ENCODE data around the gene MBOAT2.
A peak's percentile ranks its signal among the peaks of the same experiment; 100 is the strongest.

MBOAT2 gene

GRCh38 chr2:9018109-9018508 lies 14.6 kb upstream of the MBOAT2 start:
- DNase-seq (ENCODE audit: low spot score): no peak

DNA sequence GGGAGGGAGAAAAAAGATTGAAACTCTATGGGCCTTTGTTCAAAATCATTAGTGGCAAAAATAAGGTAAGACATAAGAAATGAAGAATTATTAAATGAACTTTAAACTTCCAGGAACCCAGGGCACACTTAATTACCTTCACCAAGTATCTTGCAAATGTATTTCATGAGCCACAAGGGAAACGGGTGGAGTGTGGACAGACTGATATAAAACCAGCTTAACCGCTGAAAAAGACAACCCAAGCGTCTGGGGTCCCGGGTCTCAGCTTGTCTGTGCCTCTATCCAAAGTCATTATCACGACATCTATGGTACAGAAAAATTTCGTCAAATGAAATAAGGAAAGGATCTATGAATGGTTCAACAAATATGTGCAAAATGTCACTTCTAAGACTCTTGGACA lies 13.9 kb upstream of the MBOAT2 start:
- no peak for DNase-seq (ENCODE audit: low spot score)

DNA sequence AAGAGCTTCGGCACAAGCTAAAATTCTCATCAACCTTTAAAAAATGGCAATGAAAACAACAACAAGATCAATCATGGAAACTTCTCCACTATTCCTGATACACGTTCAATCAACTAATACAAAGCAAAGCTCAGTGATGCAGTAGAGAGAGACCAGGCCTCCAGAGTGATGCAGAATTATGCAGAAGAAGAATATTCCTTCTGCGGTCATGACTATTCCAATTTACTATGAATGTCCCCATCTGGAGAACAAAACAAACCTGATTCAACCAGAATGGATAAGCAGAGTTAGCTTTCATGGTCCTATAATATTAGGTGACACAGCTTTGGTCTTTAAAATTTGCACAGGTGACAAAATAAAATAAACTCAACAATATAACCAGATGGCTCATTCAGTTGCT lies 12.5 kb upstream of the MBOAT2 start:
- no peak for DNase-seq (ENCODE audit: low spot score)

DNA sequence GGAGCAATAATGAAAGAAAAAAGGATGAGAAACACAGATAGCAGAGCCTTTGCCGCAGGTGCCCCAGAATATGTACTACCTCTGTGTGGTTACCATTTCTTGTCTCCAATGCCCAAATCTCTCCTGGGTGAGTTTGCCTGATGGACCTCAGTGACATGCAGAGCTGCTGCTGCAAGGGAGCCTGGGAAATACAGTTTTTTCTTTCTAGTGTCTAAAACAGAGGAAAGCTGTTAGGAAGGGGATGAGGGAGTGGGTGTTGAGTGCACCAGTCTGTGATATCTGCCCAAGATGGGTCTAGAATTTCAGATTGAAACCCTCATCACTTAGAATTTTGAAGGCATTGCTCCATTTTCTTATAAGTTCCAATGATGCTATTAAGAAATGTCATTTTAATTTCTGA lies 9.9 kb upstream of the MBOAT2 start:
- no peak for DNase-seq (ENCODE audit: low spot score)

- no peak for DNase-seq (ENCODE audit: low spot score)
These were observed 7.4 kb upstream of the MBOAT2 start for GRCh38 chr2:9010866-9011265.

- peak; percentile 26 for DNase-seq (ENCODE audit: low spot score)
These were observed 5.6 kb upstream of the MBOAT2 start for GRCh38 chr2:9008951-9009664.

GRCh38 chr2:9006368-9006767 lies 2.9 kb upstream of the MBOAT2 start:
- DNase-seq (ENCODE audit: low spot score): no peak

- DNase-seq (ENCODE audit: low spot score): peak; percentile 29
These were observed 1.1 kb upstream of the MBOAT2 start for GRCh38 chr2:9004338-9005204.

DNA sequence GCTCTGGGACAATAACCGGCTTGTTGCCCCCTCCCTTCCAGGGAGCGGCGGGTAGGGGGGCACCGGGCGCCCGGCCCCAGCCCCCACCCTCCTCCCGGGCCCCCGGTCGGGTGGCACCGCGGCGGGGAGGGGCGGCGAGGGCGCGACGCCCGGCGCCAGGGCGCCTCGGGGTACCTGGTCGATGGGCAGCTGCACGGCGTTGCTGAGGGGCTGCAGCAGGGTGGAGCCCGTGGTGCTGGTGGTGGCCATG lies 193 bp downstream of the MBOAT2 start:
- no peak for DNase-seq (ENCODE audit: low spot score)

DNA sequence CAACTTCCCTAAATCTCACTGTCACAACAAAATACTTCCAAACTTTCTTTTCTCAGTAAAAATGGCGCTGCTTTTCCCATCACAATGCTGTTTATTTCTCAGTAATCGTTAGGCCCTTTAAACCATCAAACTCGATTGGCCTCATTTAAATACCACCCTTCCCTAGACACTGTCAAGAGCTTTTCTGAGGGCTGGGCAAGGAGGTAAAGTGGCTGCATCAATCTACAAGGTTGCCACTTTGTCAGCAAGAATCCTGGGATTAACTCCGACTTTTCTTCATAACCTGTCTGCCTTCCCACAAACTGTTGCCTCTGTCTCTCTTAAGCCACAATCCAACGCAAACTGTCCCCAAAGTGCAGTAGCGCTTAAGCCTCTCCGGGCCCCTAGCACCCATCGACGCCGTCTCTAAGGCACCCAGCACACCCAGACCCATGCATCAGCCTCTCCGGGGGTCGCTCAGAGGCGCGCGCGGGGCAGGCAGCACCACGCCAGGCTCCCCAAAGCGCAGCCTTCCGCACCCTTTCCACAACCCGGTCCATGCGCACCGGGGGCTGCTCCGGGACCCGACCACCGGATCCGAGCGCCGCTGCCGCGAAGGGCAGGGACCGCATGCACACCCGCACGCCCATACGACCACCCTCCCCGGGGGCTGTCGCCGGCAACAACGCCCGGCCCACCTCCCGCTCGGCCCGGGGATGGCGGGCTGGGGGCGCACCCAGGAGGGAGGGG lies 683 bp downstream of the MBOAT2 start:
- DNase-seq (ENCODE audit: low spot score): peak; percentile 23

DNA sequence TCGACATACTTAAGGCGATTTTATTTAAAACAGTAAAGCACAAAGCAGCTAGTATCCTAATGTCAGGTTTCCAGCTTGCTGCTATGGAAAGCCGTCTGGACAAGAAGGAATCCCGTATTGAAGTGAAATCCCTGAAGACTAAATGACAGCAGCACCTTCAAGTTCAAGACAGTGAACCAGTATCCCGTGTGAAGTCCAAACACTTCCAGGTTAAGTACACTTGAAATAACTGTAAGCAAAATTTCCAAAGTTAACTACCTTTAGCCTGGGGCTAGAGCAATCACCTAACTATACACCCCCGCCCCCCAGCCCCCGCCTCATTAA lies 1.2 kb downstream of the MBOAT2 start:
- no peak for DNase-seq (ENCODE audit: low spot score)

DNA sequence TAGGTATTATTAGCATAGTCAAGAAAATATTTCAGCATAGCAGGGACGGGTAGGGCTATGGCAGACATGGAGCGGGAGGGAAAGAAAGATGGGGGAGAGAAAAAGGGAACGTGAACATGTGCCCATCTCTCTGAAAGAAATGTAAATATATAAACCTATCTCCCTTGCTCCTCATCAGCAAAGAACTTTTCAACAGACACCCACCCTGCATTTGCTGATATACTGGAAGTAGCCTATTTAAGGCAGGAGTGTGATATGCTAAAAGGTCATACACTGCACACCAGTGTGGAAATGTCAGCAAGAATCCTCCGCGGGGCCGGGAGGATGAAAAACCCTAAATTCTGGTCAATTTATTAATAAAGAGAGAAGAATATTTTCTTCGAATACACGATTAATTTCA lies 1.7 kb downstream of the MBOAT2 start:
- DNase-seq (ENCODE audit: low spot score): no peak

- no peak for DNase-seq (ENCODE audit: low spot score)
These were observed 2.3 kb downstream of the MBOAT2 start for GRCh38 chr2:9001229-9001628.

- no peak for DNase-seq (ENCODE audit: low spot score)
These were observed 3.0 kb downstream of the MBOAT2 start for GRCh38 chr2:9000442-9000841.

GRCh38 chr2:8999797-9000196 lies 3.7 kb downstream of the MBOAT2 start:
- DNase-seq (ENCODE audit: low spot score): no peak

- DNase-seq (ENCODE audit: low spot score): no peak
These were observed 4.4 kb downstream of the MBOAT2 start for GRCh38 chr2:8999102-8999446.

DNA sequence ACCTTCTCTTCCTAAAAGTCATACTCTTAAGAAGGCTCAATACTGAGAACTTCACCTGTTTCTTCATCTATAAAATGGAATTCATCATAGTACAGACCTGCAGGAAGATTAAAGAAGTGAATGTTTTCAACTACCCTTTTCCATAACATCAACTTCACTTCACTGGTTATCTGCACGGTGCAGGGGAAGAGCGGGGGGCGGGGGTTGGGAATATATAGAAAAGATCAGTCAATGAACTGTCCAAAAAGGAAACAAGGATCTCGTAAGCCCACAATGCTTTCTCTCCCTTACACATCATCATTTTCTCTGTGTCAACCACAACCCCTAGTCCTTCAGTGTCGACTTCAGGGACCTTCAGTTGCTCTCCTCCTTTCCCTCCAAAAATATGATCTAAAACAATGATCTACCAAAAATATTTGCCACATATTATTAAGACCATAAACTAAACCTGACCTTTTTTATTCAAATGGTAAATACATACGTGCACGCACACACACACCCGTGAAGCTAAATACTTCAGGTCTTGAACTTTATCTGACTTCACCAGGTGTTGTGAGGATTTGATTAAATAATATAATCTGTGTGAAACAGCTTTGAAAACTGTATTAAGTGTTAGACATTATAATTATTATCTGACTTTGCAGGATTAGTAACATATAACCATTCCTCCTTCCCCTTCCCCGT lies 4.9 kb downstream of the MBOAT2 start:
- DNase-seq (ENCODE audit: low spot score): no peak

- DNase-seq (ENCODE audit: low spot score): no peak
These were observed 5.9 kb downstream of the MBOAT2 start for GRCh38 chr2:8997631-8998030.

DNA sequence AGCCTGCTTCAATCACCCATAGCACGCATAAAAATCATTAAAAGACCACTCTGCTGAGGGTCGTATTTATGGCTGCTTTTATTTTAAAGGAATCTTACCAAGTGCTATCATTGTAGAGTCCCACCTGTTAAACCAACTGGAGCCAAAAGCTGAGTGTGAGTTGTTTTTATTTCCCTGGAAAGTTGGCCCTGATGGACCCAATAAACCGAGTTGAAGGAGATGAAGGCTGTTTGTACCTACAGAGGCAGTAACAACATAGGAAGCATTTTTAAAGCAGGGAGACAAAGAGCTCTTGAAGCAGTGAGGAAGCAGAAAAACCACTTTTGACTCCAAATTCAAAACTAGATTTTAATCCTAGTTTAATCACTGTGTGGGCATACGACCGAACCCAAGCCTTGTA lies 6.4 kb downstream of the MBOAT2 start:
- no peak for DNase-seq (ENCODE audit: low spot score)

DNA sequence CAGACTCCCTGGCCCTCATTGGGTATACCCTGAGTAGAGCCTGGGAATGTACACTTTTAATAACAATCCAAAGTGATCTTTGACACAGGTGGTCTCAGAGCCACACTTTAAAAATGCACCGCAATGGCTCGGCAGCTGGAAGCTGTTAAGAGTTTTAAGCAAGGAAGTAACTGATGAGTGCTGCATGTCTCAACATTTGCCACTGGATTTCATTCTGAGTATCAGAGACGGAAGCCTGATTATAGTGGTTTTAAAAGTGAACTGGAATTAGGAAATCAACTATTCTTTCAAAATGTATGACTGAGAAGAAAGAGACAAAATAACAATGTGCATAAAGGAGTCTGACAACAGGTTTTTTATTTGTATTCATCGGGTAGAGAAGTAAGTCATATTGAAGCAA lies 7.5 kb downstream of the MBOAT2 start:
- no peak for DNase-seq (ENCODE audit: low spot score)

DNA sequence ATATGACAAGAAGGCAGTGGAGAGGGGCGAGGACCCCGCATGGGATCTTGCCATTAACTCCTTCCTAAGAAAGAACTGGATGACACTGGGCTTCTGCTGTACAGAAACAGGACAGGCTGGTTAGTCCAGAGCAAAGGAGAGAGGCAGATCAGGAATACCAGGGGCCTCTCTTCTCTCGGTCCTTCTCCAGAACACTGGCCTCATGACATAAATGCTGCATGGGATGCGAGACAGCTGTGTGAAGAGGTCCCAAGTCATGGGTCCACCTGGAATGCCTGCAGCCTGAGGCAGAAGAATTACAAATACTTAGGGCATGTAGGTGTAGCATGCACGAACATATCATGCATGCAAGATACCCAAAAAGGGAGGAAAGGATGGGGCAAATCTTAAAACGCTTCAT lies 9.1 kb downstream of the MBOAT2 start:
- DNase-seq (ENCODE audit: low spot score): no peak

- no peak for DNase-seq (ENCODE audit: low spot score)
These were observed 9.6 kb downstream of the MBOAT2 start for GRCh38 chr2:8993902-8994278.
